ENCODE measurements around the gene FRMD3.

Gene FRMD3

GRCh38 chr9:83327323-83327722 lies 210.9 kb downstream of the FRMD3 start:
- no peak for DNase-seq

- DNase-seq: no peak
These were observed 215.1 kb downstream of the FRMD3 start for GRCh38 chr9:83323148-83323547.

GRCh38 chr9:83322438-83322837 lies 215.8 kb downstream of the FRMD3 start:
- no peak for DNase-seq

GRCh38 chr9:83317244-83317643 lies 221.0 kb downstream of the FRMD3 start:
- DNase-seq: no peak

GRCh38 chr9:83315649-83316048 lies 222.6 kb downstream of the FRMD3 start:
- no peak for DNase-seq

GRCh38 chr9:83313781-83314180 lies 224.4 kb downstream of the FRMD3 start:
- no peak for DNase-seq

GRCh38 chr9:83312537-83312936 lies 225.7 kb downstream of the FRMD3 start:
- no peak for DNase-seq

- DNase-seq: no peak
These were observed 231.0 kb downstream of the FRMD3 start for GRCh38 chr9:83307066-83307724.

- no peak for DNase-seq
These were observed 233.5 kb downstream of the FRMD3 start for GRCh38 chr9:83304686-83305085.

- DNase-seq: peak; percentile 86
These were observed 238.6 kb downstream of the FRMD3 start for GRCh38 chr9:83299571-83299970.

- DNase-seq: peak; percentile 19
These were observed 239.1 kb downstream of the FRMD3 start for GRCh38 chr9:83299094-83299493.

- no peak for DNase-seq
These were observed 242.1 kb downstream of the FRMD3 start for GRCh38 chr9:83296123-83296522.

- no peak for DNase-seq
These were observed 243.4 kb downstream of the FRMD3 start for GRCh38 chr9:83294816-83295215.

- DNase-seq: no peak
These were observed 247.0 kb downstream of the FRMD3 start for GRCh38 chr9:83291196-83291595.

GRCh38 chr9:83290692-83291091 lies 247.5 kb downstream of the FRMD3 start:
- no peak for DNase-seq

- DNase-seq: no peak
These were observed 251.2 kb downstream of the FRMD3 start for GRCh38 chr9:83287021-83287420.

GRCh38 chr9:83285445-83286225 lies 252.6 kb downstream of the FRMD3 start:
- DNase-seq: no peak

- no peak for DNase-seq
These were observed 253.5 kb downstream of the FRMD3 start for GRCh38 chr9:83284746-83285145.

- no peak for DNase-seq
These were observed 254.7 kb downstream of the FRMD3 start for GRCh38 chr9:83283528-83283927.

GRCh38 chr9:83281306-83282255 lies 256.6 kb downstream of the FRMD3 start:
- no peak for DNase-seq

GRCh38 chr9:83280790-83281189 lies 257.4 kb downstream of the FRMD3 start:
- no peak for DNase-seq

GRCh38 chr9:83280268-83280667 lies 257.9 kb downstream of the FRMD3 start:
- DNase-seq: no peak

- no peak for DNase-seq
These were observed 263.4 kb downstream of the FRMD3 start for GRCh38 chr9:83274787-83275186.
